Amniotic stem cell (primary cell): Measurements from ENCODE around the gene RFT1.
A peak's percentile ranks its signal among the peaks of the same experiment; 100 is the strongest.

ENCODE experiments used
- DNase-seq: peaks from one replicate; lab custom pipeline; 2025; lab: John Stamatoyannopoulos, UW

The RFT1 gene

DNA sequence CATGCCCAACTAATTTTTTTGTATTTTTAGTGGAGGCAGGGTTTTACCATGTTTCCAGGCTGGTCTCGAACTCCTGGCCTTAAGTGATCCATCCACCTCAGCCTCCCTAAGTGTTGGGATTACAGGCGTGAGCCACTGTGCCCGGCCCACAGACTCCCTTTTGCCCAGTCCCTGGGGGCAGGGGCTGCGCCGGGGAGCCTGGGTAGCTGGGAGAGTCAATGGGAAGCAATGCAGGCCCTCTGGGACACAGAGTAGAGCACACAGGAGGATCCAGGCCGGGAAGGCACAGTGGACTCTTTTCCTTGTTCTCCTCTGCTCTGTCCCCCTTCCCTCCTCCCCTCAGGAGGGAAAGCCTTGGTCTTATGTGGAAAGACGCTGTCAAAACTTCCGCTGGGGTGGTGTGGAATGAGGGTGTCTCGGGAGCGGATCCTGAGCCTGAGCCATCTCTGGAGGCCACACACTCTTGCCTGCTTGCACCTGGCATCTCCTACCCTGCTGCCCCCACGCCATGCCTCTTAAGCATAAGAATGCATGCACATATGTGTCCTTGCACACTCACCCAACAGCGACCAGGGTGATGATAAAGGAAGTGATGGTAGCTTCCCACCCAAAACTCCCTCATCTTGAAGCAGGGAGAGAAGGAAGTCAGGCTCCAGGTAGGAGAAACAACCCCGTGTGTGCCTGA lies 18.9 kb upstream of the RFT1 start:
- DNase-seq: no peak

DNA sequence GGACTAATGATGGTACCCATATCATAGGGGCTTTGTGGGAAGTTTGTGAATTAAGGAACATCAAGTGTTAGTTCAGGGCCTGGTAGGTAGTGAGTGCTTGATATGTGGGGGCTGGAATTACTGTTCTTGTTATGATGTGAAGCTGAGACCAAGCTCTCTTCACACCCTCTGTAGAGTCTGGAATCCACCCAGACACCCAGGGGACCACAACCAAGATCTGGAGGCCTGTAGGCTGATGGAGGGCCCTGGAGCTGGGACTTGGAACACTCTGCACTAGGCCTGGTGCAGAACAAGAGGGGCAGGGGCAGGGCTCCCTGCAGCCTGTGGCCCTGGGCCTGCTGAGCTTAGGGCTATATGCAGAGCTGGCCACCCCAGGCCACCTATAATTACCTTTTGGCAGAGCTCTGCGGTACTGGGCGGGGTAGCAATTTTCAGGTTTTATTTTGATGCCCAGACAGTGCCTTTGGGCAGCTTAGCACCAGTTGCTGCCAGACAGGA lies 17.7 kb upstream of the RFT1 start:
- no peak for DNase-seq

DNA sequence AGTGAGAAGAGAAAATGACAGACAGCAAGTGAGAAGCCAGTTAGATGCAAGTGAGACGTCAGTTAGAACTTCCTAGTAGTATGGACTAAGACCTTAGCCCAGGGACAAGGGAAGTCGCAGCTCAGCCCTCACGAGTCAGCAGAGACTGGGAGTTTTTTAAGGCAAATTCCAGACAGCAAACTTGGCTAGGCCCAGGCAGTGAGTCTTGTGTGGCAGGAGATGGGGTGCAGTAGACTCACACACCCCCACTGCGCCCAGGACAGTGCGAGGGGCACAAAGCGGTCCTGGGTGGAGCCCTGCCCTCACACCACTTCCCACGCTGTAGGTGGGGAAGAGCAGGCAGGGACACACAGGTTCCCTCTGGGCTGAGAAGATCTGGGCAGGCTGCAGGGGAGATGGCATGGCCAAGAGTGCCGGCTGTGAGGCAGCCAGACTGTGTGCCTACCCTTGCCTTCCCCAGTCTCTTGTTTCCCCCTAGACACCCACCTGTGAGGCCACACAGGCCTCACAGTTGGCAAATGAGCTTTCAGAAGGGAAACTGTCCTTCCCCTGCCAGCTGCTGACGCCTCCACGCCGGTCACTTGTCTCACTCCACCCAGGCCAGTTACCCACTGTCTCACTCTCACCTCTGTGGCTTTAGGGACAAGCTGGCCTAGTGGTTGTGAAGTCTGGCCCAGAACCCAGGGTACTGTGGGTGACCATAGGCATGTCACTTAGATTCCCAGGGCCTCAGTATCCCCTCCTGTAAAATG lies 17.1 kb upstream of the RFT1 start:
- no peak for DNase-seq

GRCh38 chr3:53146319-53146891 lies 16.2 kb upstream of the RFT1 start:
- no peak for DNase-seq

DNA sequence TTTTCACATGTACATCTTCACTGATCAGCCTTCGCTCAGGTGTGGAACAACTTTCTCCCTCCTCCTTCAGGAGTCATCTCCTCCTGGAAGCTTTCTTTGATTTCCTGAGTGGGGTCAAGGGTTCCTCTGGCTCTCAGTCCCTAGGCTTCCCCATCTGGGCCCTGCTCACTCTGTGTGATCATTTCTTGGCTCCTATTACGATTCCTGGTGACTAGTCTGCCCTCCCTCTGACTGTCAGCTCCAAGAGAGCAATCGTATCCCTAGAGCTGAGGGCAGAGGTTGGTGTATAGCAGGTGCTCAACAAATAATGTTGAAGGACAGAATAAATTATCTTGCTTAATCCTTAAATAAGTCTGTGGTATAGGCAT lies 15.5 kb upstream of the RFT1 start:
- no peak for DNase-seq

DNA sequence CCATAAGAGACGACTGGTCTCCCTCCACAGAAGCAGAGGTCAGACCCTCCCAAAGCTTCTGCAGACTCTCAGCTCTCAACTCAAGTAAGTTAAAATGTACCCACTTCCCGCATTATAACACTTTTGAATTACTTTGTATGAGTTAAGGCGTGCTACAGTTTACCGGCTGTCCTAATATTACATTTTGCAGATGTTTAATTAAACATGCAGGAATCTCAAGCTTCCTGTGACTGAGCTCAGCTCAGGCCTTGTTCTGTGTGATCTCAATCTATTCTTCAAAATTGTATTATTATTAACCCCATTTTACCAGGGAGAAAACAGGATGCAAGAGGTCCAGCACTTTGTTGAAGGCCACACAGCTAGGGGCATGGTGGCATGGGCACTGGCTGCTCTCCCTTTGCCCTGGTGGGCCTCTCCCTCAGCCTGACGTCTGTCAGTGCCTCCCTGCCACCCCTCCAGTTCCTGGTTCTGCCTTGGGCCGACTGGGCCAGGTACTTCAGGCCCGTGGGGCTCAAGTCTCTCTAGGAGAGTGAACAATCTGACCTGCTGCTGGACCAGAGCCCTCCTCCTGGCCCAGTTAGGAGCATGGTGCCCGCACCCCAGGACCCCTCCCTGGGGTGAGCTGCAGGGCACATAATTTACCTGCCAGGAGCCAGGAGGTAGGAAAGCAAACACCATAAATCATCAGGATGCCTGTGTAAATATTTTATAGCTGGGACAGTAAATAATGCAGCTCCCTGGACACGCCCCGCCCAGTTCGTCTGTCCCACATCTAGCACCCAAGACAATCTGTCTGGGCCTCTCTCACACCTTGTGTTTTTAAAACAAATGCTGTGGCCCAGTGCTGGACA lies 14.9 kb upstream of the RFT1 start:
- no peak for DNase-seq

- no peak for DNase-seq
Measured at GRCh38 chr3:53144446-53144845, 14.2 kb upstream of the RFT1 start.

- no peak for DNase-seq
Measured at GRCh38 chr3:53142986-53143385, 12.8 kb upstream of the RFT1 start.

GRCh38 chr3:53140847-53141845 lies 10.9 kb upstream of the RFT1 start:
- DNase-seq: no peak

DNA sequence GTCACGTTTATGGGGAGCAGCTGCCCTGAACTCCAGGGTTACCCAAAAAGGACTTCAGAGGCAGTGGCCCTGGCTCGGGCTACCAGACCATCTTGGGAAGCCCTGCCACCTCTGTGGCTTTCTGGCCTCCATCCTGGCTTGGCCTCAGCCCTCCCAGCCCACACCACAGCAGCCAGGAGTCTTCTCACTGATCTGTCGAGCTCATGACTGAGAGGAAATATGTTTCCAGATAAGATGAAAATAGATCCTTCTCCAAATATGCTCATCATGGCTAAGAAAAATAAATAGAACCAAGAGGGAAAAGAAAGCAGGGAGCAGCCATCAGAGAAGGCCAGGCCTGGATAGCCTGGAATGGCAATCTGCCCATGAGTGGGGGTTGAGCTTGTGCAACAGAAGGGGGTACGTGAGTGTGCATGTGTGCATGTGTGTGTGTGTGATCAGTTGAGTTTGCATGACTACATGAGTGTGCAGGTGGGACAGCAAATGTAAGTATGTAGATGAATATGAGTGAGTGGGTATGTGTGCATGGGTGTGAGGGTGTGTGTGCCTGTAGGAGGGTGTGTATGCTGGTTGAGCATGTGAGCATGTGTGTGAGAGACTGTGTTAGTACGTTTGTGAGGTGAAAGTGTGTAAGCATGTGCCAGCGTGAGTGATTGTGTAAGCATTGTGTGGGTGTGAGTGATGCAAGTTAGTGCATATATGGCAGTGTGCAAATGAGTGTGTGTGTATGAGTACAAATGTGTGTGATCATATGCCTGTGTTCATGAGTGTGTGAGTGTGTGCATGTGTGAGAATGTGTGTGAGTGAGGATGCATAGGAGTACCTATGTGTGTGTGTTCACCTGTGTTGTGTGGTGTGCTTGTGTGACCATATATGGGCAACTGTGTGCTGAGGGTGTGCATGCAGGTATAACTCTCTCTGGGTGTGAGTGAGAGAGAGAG lies 9.9 kb upstream of the RFT1 start:
- DNase-seq: no peak

- DNase-seq: no peak
Measured at GRCh38 chr3:53137835-53138446, 7.7 kb upstream of the RFT1 start.

GRCh38 chr3:53137221-53137620 lies 7.0 kb upstream of the RFT1 start:
- no peak for DNase-seq

- DNase-seq: peak; percentile 28
Measured at GRCh38 chr3:53134631-53135232, 4.5 kb upstream of the RFT1 start.

DNA sequence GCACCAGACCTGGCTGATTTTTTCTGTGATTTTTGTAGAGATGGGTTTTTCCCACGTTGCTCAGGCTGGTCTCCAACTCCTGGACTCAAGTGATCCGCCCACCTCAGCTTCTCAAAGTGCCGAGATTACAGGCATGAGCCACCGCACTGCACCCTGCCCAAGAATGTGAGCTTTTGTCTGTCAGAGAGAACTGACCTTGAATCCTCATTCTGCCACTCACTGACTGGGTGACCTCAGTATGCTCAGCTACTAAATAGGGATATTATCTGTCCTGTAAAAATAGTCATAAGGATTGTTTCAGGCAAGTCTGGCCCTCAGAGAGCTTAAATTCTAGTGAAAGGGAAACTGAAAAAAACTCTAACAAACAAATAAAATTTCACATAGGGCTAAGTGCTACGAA lies 2.1 kb upstream of the RFT1 start:
- no peak for DNase-seq

- DNase-seq: no peak
Measured at GRCh38 chr3:53131096-53131495, 861 bp upstream of the RFT1 start.

DNA sequence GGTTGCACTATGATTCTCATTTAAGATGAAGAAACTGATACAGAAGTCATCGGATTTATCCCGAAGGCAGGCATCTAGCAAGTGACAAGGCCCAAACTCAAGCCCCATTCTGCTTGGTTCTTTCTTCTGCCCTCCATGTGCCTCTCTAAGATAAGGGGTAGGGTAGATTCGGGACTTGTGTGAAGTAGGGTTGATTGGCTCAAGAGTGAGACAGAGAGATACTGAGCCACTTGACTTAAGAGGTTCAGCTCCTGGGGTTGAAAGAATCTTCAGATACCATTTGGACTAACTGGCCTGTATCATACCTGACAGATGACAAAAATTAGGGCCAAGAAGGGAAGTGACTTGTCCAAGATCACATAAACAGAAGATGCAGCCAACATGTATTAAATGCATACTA lies 891 bp downstream of the RFT1 start:
- no peak for DNase-seq

- DNase-seq: no peak
Measured at GRCh38 chr3:53126601-53127000, 3.6 kb downstream of the RFT1 start.

DNA sequence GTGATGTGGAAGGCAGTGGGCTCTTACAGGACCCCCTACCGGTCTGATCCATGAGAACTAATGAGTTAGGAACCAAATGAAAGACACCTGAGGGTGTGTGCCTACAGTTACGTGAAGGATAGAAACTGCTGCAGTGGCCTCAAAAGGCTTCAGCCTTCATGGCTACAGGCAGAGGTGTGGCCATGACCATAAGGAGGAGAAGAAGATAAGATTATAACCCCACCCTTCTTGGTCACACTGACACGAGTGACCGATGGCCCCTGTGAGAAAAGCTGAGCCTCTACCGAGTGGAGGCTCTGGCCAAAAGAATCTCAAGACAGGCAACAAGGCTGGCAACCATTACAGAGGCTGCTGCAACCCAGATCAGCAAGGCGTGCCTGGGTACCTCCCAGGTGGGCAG lies 6.3 kb downstream of the RFT1 start:
- DNase-seq: no peak

- no peak for DNase-seq
Measured at GRCh38 chr3:53123510-53123909, 6.7 kb downstream of the RFT1 start.
